HEK293T (cell line): ENCODE data around the gene DNAJC16.

ENCODE experiments used
- ARNT ChIP-seq: fragments of 450-650 bp; IDR thresholded peaks from 2 replicates; pipeline ENCODE4 v1.6.1; 2017; ENCODE audit warnings: mild to moderate bottlenecking
- ELF4 ChIP-seq: fragments of 450-650 bp; IDR thresholded peaks from 2 replicates; pipeline ENCODE4 v1.6.1; 2017; ENCODE audit warnings: antibody characterized with exemption
- HDGF ChIP-seq: fragments of 450-650 bp; IDR thresholded peaks from 2 replicates; pipeline ENCODE4 v1.6.1; 2017; ENCODE audit warnings: antibody characterized with exemption, borderline replicate concordance
- L3MBTL2 ChIP-seq: fragments of 450-650 bp; conservative IDR thresholded peaks from 2 replicates; pipeline ENCODE4 v1.6.1; 2016; ENCODE audit warnings: mild to moderate bottlenecking
- SP1 ChIP-seq: fragments of 450-650 bp; IDR thresholded peaks from 2 replicates; pipeline ENCODE4 v1.6.1; 2017
- SUZ12 ChIP-seq: fragments of 450-650 bp; IDR thresholded peaks from 2 replicates; pipeline ENCODE4 v1.6.1; 2016; ENCODE audit warnings: mild to moderate bottlenecking
- TARDBP ChIP-seq: fragments of 450-650 bp; IDR thresholded peaks from 2 replicates; pipeline ENCODE4 v1.6.1; 2016

DNA sequence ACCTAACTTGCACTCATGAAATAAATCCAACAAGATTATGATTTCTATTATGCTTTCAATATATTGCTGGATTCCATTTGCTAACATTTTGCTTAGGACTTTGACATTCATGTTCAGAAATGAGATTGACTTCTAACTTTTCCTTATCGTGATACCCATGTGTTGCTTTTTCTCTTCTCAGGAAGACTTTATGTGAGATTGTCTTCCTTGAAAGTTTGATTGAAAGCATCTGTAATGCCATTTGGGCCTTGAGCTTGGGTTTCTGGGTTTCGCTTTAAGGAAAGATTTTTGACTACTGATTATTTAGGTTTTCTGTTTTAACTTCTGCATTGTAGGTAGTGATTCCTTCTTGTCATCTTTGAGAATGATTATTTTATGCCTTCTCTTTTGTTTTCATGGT, 30.4 kb downstream of the DNAJC16 start:
- TF ChIP-seq ELF4 (no peak), TARDBP (no peak), HDGF (no peak), SP1 (no peak), ARNT (no peak), SUZ12 (no peak), L3MBTL2 (no peak)
